ENCODE measurements around the gene POLR3E. TPM values are rescaled to one million over a fixed set of nuclear protein-coding genes. Genes with fewer than 3 reads are reported as not detected.

POLR3E gene
- polyA plus RNA-seq, 6 donors from 2014 or later: 8.8 to 15.9 (median 12.5) TPM

DNA sequence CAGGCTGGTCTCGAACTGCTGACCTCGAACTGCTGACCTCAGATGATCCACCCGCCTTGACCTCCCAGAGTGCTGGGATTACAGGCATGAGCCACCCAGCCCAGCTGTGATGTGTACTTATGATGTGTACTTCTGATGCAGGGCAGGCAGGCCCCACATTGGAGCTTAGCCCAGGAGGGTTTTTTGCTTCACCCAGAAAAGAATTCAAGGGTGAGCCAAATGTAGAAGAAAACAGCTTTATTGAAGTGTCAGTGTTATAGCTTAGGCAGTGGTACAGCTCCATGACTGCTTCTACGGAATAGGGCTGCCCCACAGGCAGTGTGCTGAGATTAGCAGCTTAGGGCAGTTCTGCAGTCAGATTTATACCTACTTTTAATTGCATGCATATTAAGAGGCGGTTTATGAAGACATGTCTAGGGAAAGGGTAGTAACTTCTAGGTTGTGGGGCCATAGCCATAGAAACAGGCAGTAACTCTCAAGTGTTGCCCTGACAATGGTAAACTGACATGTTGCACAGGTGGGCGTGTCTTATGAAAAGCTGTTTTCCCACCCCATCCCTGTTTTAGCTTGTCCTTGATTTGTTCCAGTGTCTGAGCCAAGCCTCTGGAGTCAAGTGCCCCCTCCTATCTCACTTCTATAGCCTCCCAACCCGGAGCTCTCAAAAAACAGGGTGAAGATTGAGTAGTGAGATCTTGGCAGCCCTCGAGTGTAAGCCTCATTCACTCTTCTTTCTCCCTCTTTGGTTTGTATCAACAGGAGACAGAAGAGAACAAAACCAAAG is 24.1 kb upstream of the POLR3E start:
- Mint-ChIP-seq H3K27me3 (no peaks in the 10 kb centered on the region), H3K27ac (peak overlapping the region in 1 of 6 donors; percentile 72), H3K9me3 (no peaks in the 10 kb centered on the region), H3K4me1 (no peaks in the 10 kb centered on the region), H3K36me3 (peaks cover 15% of the 10 kb centered on the region in 2 donors), H3K4me3 (no peak overlapping the region)
- ATAC-seq (ENCODE audit: low read depth in 2 of 2) (no peak), DNase-seq (no peak)

DNA sequence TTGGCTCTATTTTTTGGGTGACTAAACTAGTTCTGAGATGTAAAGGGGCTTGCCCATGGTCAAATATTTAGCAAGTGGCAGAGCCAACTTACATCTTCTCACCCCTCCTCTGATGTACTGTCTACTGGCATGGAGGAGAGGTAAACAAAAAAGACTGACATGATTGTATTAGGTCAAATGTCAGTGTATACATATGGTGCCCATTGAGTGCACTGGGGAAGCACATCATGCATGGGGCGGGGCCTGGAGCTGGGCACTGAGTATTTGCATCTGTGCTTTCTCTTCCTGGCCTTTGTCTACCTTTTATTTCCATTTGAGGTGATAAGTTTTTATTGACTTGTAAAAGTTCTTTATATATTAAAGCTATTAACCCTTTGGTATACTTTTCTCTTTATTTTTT is 22.3 kb upstream of the POLR3E start:
- H3K4me3 Mint-ChIP-seq: no peak overlapping the region
- no peaks in the 10 kb centered on the region for H3K4me1 Mint-ChIP-seq
- DNase-seq (no peak), ATAC-seq (ENCODE audit: low read depth in 2 of 2) (no peak)
- no peaks in the 10 kb centered on the region for H3K27me3 Mint-ChIP-seq
- H3K36me3 Mint-ChIP-seq: peaks cover 5 to 8% of the 10 kb centered on the region in 2 donors
- H3K9me3 Mint-ChIP-seq: no peaks in the 10 kb centered on the region
- H3K27ac Mint-ChIP-seq: no peak overlapping the region

DNA sequence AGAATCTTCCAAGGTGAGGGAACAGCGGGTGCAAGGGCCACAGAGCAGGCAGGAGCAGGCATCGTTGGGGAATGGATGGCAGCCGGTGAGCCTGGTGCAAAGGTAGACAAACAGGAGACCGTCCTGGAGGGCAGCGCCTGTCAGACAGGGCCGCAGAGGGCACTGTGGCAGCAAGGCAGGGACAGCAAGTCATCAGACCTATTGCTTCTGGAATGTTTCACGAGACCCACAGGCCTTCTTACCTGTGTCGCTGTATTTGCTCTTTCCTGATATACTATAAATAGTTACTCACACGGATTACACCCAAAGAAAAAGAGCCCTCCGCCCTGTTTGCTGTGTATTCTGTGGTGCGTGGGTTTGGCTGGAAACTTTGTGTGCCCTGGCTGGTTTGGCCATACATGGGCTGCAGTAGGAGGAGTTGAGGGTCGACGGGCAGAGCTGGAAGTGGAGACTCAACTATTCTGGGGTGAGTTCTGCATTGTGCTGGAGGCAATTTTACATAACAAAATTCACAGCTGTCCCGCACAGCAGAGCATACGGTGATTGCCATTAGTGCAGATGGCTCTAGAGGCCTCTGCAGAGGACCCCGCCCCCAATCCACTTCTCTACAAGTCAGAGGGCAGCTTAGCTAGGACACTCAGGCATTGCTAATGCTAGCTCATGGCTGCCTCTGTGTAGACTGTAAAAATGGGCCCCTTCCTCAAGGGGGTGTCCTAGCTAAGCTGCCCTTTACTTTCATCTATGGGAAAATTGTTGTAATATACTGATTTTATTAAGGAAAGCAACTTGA is 18.6 kb upstream of the POLR3E start:
- Mint-ChIP-seq H3K27ac (peak overlapping the region in 1 of 6 donors; percentile 97), H3K36me3 (peaks cover 11 to 14% of the 10 kb centered on the region in 2 donors), H3K27me3 (no peaks in the 10 kb centered on the region), H3K9me3 (no peaks in the 10 kb centered on the region), H3K4me3 (no peak overlapping the region), H3K4me1 (no peaks in the 10 kb centered on the region)
- no peak for ATAC-seq (ENCODE audit: low read depth in 2 of 2)
- DNase-seq: no peak

DNA sequence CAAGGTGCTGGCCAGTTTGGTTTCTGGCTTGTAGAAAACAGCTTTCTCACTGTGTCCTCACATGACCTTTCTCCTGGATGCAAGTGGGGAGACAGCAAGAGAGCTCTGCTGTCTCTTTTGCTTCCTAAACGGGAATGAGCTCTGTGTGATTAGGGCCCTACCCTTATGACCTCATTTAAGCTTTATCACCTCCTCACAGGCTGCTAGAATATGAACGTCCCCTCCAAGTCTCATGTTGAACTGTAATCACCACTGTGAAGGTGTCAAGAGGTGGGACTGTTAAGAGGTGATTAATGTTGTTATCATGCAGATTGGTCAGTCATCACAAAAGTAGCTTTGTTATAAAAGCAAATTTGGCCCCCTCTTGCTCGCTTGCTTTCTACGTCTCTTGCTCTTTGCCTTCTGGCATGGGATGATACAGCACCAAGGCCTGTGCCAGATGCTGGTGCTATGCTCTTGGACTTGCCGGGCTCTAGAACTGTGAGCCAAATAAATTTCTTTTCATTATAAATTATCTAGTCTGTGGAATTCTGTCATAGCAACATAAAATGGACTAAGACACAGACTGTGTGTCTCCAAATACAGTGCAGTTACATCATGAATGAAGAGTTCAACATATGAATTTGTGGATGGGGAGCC is 14.8 kb upstream of the POLR3E start:
- DNase-seq (no peak), ATAC-seq (ENCODE audit: low read depth in 2 of 2) (no peak)
- peaks cover 14 to 16% of the 10 kb centered on the region in 2 donors for H3K36me3 Mint-ChIP-seq
- H3K9me3 Mint-ChIP-seq: no peaks in the 10 kb centered on the region
- H3K4me1 Mint-ChIP-seq: no peaks in the 10 kb centered on the region
- H3K4me3 Mint-ChIP-seq: no peak overlapping the region
- H3K27ac Mint-ChIP-seq: peak overlapping the region in 2 of 6 donors; percentile 70 to 95
- H3K27me3 Mint-ChIP-seq: no peaks in the 10 kb centered on the region

DNA sequence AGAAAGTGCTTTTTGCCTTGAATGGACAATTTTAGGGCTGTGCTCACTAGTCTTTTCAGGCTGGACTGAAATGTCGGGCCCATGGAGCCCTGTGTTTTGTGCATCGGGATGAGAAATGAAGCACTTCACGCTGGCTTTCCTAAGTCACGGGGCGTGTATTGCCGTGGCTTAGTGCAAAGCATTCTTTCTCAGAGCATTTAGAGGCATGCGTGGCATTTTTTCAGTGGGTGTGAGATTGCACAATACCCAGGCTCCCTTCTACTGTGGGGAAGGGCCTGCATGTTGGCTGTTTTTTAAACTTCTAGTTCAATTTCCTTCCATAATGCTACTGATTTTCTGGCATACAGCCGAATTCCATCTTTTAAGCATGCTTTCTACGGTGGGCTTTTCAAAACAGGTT is 12.6 kb upstream of the POLR3E start:
- no peaks in the 10 kb centered on the region for H3K27me3 Mint-ChIP-seq
- no peaks in the 10 kb centered on the region for H3K9me3 Mint-ChIP-seq
- no peaks in the 10 kb centered on the region for H3K4me1 Mint-ChIP-seq
- H3K36me3 Mint-ChIP-seq: peaks cover 14 to 16% of the 10 kb centered on the region in 2 donors
- ATAC-seq (ENCODE audit: low read depth in 2 of 2) (no peak), DNase-seq (no peak)
- peak overlapping the region in 1 of 6 donors; percentile 21 for H3K27ac Mint-ChIP-seq
- no peak overlapping the region for H3K4me3 Mint-ChIP-seq

DNA sequence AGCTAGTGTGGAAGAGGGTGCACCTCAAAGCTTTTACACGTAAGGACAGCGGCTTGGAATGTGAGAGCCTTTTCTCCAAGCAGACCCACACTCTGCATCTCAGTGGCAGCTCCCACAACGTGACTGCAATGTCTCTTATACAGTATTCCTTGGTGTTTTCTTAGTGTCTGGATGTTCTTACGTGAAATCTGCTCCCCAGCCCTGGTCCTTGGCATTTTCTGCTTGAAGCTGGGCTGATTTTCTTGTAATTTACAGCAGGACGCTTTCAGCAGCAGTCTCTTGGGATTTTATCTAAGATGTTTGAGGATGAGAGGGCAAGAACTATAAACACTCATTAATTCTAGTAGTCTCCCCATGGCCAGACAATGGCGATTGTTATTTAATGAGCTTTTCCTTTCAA is 12.1 kb upstream of the POLR3E start:
- Mint-ChIP-seq H3K27ac (peak overlapping the region in 1 of 6 donors; percentile 21), H3K4me3 (no peak overlapping the region), H3K9me3 (no peaks in the 10 kb centered on the region), H3K36me3 (peaks cover 11 to 16% of the 10 kb centered on the region in 2 donors), H3K4me1 (no peaks in the 10 kb centered on the region), H3K27me3 (no peaks in the 10 kb centered on the region)
- DNase-seq: no peak
- no peak for ATAC-seq (ENCODE audit: low read depth in 2 of 2)

DNA sequence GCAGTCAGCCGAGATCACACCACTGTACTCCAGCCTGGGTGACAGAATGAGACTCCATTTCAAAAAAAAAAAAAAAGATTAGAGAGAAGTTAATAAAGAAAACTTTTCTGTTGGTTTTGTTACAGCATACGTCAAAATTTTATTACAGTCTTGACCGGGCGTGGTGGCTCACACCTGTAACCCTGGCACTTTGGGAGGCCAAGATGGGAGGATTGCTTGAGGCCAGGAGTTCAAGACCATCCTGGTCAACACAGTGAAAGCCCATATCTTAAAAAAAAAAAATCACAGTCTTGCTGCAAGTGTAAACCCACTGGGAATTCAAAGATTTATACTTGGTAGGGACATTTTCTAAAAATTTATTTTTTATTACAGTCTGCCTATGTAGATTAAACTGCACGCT is 6.2 kb upstream of the POLR3E start:
- H3K4me1 Mint-ChIP-seq: peaks cover 0 to under 1% (median under 1%) of the 10 kb centered on the region in 3 donors
- no peaks in the 10 kb centered on the region for H3K36me3 Mint-ChIP-seq
- no peak overlapping the region for H3K27ac Mint-ChIP-seq
- DNase-seq (no peak), ATAC-seq (ENCODE audit: low read depth in 2 of 2) (no peak)
- H3K4me3 Mint-ChIP-seq: no peak overlapping the region
- no peaks in the 10 kb centered on the region for H3K9me3 Mint-ChIP-seq
- H3K27me3 Mint-ChIP-seq: no peaks in the 10 kb centered on the region

DNA sequence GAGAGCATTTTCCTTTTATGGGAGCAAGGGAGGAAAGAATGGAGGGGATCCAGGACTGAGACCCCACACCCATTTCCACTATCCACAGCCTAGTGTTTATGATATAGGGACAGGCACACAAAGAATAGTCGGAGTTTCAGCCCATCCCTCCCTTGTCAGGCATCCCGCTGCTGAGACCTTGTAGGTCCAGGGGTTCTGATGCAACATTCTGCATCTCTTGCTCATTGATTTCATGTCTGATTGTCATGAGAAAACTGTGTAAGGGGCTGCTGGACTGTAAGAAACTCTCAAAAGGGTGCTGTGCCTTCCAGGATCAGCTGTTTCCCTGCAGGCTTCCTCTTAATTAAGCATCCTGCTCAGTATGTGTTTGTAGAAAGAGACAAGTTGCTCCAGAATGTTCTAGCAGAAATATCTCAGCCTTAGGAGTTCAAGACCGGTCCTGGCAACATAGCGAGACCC is 5.3 kb upstream of the POLR3E start:
- Mint-ChIP-seq H3K4me1 (peaks cover 5 to 10% (median 9%) of the 10 kb centered on the region in 3 donors), H3K4me3 (no peak overlapping the region), H3K27ac (no peak overlapping the region), H3K27me3 (peaks cover 0 to 2% (median 0%) of the 10 kb centered on the region in 3 donors), H3K9me3 (peaks cover 0 to 2% (median 0%) of the 10 kb centered on the region in 7 donors), H3K36me3 (no peaks in the 10 kb centered on the region)
- no peak for DNase-seq
- no peak for ATAC-seq (ENCODE audit: low read depth in 2 of 2)

DNA sequence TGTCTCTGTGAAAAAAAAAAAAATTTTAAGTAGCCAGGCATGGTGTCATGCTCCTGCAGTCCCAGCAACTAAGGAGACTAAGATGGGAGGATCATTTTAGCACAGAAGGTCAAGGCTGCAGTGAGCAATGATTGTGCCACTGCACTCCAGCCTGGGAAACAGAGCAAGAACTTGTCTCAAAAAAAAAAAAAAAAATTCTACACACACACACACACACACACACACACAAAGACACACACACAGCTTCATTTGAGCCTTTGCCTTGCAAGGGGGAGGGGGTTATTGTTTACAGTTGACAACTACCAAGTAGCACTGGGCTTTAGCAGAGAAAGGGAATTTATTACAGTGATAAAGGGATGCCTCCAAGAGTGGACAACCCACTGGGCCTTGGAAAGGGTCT is 4.9 kb upstream of the POLR3E start:
- Mint-ChIP-seq H3K36me3 (no peaks in the 10 kb centered on the region), H3K27ac (no peak overlapping the region), H3K4me3 (no peak overlapping the region), H3K27me3 (peaks cover 0 to 6% (median 0%) of the 10 kb centered on the region in 3 donors), H3K9me3 (peaks cover 0 to 4% (median 0%) of the 10 kb centered on the region in 7 donors), H3K4me1 (peaks cover 9 to 13% (median 10%) of the 10 kb centered on the region in 3 donors)
- ATAC-seq (ENCODE audit: low read depth in 2 of 2) (no peak), DNase-seq (no peak)

DNA sequence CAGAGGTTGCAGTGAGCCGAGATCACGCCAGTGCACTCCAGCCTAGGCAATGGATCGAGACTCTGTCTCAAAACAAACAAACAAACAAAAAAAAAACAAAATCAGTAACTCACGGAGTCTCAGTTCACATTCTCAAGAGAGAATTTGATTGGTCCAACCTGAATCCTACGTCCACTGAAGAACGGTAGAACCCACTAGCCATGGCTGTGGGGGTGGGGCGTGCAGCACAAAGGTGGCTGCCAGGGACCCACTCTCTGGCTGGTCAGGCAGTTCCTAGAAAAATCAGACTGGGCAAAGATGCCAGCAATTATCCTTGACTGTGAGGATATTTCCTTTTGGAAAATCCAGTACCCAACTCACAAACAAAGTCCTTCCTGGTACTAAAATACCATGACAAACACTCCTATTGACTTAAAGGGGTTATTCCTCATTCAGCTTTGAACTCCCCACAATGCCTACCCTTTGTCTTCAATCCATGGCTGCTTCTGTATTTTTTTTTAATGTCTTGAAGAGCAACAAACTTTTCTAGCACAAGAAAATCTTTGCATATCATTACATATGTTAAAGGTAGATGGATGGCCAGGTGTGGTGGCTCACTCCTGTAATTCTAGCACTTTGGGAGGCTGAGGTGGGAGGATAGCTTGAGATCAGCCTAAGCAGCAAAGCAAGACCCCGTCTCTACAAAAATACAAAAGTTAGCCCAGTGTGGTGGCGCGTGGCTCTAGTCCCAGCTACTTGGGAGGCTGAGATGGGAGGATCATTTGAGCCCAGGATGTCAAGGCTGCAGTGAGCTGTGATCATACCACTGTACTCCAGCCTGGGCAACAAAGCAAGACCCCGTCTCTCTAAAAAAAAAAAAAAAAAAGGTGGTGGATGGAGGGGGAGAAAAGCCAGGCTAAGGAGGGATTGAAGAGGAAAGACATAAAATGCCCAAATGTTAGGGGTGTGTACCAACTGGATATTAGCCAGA is 3.8 kb upstream of the POLR3E start:
- peak overlapping the region in 1 of 8 donors; percentile 69 for H3K4me3 Mint-ChIP-seq
- peaks cover 15 to 23% (median 15%) of the 10 kb centered on the region in 3 donors for H3K4me1 Mint-ChIP-seq
- no peak for ATAC-seq (ENCODE audit: low read depth in 2 of 2)
- H3K36me3 Mint-ChIP-seq: no peaks in the 10 kb centered on the region
- H3K27me3 Mint-ChIP-seq: peaks cover 0 to 10% (median 0%) of the 10 kb centered on the region in 3 donors
- no peak overlapping the region for H3K27ac Mint-ChIP-seq
- no peak for DNase-seq
- peaks cover 0 to 4% (median 0%) of the 10 kb centered on the region in 7 donors for H3K9me3 Mint-ChIP-seq

DNA sequence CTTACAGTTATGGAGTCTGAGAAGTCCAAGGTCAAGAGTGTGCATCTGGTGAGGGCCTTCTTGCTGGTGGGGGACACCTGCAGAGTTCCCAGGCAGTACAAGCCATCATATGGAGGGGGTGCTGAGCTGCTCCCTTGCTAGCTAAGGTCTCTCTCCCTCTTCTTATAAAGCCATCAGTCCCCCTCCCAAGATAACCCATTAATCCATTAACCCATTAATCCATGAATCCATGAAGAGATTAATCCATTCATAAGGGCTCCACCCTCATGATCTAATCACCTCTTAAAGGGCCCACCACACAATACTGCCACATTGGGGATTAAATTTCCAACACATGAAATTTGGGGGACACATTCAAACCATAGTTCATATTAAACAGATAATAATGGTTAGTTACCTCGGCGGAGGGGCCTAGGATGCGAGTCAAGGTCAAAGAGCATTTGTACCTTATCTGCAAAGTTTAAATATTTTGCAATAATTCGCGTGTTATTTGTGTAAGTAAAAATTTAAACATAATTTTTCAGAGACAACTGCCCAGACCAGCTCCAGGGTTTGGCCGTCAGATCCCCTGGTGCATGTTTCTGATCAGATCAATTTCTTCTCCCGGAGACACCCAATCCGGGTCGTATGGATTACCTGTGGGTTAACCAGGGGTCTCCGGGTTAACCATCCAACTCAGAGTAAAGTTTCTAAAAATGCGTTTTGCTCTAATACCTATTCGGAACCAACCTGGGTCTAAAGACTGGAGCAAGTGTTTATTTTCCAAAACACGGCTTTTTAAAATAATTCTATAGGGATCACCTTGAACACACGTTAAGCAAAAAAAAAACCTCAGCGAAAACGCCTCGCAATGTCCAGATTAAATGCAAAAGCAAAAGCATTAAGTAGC is 740 bp upstream of the POLR3E start:
- Mint-ChIP-seq H3K36me3 (no peaks in the 10 kb centered on the region), H3K27ac (peak overlapping the region; percentile 72 to 100 (median 99)), H3K27me3 (peaks cover 0 to 11% (median 0%) of the 10 kb centered on the region in 3 donors), H3K4me3 (peak overlapping the region; percentile 89 to 97 (median 94)), H3K4me1 (peaks cover 38 to 51% (median 45%) of the 10 kb centered on the region in 3 donors), H3K9me3 (peaks cover 0 to 4% (median 0%) of the 10 kb centered on the region in 7 donors)
- ATAC-seq (ENCODE audit: low read depth in 2 of 2) (no peak), DNase-seq (no peak)

Measured in naive B cell (primary cell).